ENCODE data around the gene LY6G6F. TPM values are rescaled to one million over a fixed set of nuclear protein-coding genes. Genes with fewer than 3 reads are reported as not detected.

LY6G6F gene
- total RNA-seq, 1 experiment from 2014 or later: not detected

DNA sequence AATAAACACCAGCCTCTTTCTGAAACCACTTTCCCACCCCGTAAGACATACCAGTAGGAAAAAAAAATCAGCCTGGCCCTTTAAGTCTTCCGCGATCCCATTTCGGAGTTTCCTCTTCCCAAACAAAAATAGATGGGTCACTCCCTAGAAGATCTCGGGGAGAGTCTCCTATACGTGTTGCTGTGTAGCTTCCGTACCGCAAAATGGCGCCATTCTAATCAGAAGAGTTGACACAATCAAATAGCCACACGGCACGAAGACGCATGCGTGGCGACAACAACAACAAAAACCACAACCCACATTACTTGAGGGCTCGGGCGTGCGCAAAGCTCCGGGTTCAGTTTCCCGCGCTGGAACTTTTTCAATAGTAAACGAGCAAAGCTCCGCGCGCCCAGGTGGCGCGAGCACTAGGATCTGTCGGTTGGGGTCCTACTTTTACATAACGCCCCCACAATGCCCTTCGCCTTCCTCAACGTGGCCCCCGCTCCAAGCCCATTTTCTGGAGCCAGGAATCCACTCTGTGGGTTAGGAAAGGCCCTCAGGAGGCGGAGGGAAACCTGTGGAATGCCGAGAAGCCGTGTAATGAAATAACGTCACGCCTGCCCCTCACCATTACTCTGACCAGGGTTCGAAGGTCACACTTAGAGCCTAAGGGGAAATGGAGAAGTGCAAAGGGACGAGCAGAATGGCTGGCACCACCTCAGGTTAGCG, 41.7 kb upstream of the LY6G6F start, which contains the start of gene GPANK1:
TSS of gene GPANK1 (minus strand) at position 208 of the 711 bp plus-strand sequence. CDS start 519 bp downstream, outside the sequence.
- BruUV-seq (replicated peaks): no TSS peak

GRCh38 chr6:31665501-31666336, 40.9 kb upstream of the LY6G6F start, which contains the start of gene CSNK2B:
CSNK2B (plus strand) TSS chr6:31666080; CDS start chr6:31666832, 752 bp downstream.
- Histone ChIP-seq H3K36me3 (ENCODE audit: insufficient read depth, low read length, poor library complexity, severe bottlenecking) (peaks cover 54% of the 10 kb centered on the region), H3K27me3 (replicated peaks; ENCODE audit: insufficient read depth, low read depth, low read length, poor library complexity) (no peaks in the 10 kb centered on the region), H3K4me1 (ENCODE audit: insufficient read depth, low read length, poor library complexity, severe bottlenecking) (peaks cover 20% of the 10 kb centered on the region), H3K27ac (ENCODE audit: low read depth, low read length, poor library complexity, severe bottlenecking) (peak within 1 kb of the TSS; percentile 97), H3K9me3 (ENCODE audit: low read depth, low read length, poor library complexity, severe bottlenecking) (no peaks in the 10 kb centered on the region), H3K4me3 (ENCODE audit: low read depth, low read length, poor library complexity, severe bottlenecking) (peak within 1 kb of the TSS; percentile 94)
- DNase-seq (ENCODE audit: low spot score): peak; percentile 99
- no TSS peak for BruUV-seq (replicated peaks)
- POLR2A ChIA-PET (ENCODE audit: low non-redundant PET): interaction anchor here (0.7 kb wide), 1 partner anchor 165 kb away, joined by 4 read pairs; no protein-coding TSS in a partner anchor
- no peak for TF ChIP-seq CTCF (conservative IDR thresholded peaks at IDR 0.05; ENCODE audit: low read depth, low read length)
- no peak for TF ChIP-seq EZH2 (IDR thresholded peaks at IDR 0.05; ENCODE audit: borderline replicate concordance, low read depth, low read length, poor library complexity, severe bottlenecking)
- intact Hi-C loops (cut with micrococcal nuclease; ENCODE audit: unreplicated experiment): loop anchor here (2.0 kb wide), 2 partner anchors 73 to 169 kb away; no protein-coding TSS in a partner anchor
- CTCF ChIA-PET: interaction anchor here (1.0 kb wide), 1 partner anchor 67 kb away, joined by 3 read pairs; no protein-coding TSS in a partner anchor

More for the DNA sequence above, 41.7 kb upstream of the LY6G6F start, which contains the start of gene GPANK1:
- Histone ChIP-seq H3K4me3 (ENCODE audit: low read depth, low read length, poor library complexity, severe bottlenecking) (peak within 1 kb of the TSS; percentile 94), H3K4me1 (ENCODE audit: insufficient read depth, low read length, poor library complexity, severe bottlenecking) (peaks cover 21% of the 10 kb centered on the region), H3K36me3 (ENCODE audit: insufficient read depth, low read length, poor library complexity, severe bottlenecking) (peaks cover 46% of the 10 kb centered on the region), H3K9me3 (ENCODE audit: low read depth, low read length, poor library complexity, severe bottlenecking) (no peaks in the 10 kb centered on the region), H3K27me3 (replicated peaks; ENCODE audit: insufficient read depth, low read depth, low read length, poor library complexity) (no peaks in the 10 kb centered on the region), H3K27ac (ENCODE audit: low read depth, low read length, poor library complexity, severe bottlenecking) (peak within 1 kb of the TSS; percentile 97)
- ChIA-PET CTCF (interaction anchor here (0.6 to 1.0 kb wide), 3 partner anchors 66 to 287 kb away, joined by 3 read pairs; no protein-coding TSS in a partner anchor), POLR2A (ENCODE audit: low non-redundant PET) (interaction anchor here (0.7 kb wide), 1 partner anchor 233 kb away, joined by 4 read pairs; no protein-coding TSS in a partner anchor)
- no peak for TF ChIP-seq CTCF (conservative IDR thresholded peaks at IDR 0.05; ENCODE audit: low read depth, low read length)
- TF ChIP-seq EZH2 (IDR thresholded peaks at IDR 0.05; ENCODE audit: borderline replicate concordance, low read depth, low read length, poor library complexity, severe bottlenecking): no peak
- intact Hi-C loops (cut with micrococcal nuclease; ENCODE audit: unreplicated experiment): loop anchor here (2.0 to 5.0 kb wide), 3 partner anchors 43 to 170 kb away; partner anchors contain the start of gene PRRC2A
- DNase-seq (ENCODE audit: low spot score): peak; percentile 98

DNA sequence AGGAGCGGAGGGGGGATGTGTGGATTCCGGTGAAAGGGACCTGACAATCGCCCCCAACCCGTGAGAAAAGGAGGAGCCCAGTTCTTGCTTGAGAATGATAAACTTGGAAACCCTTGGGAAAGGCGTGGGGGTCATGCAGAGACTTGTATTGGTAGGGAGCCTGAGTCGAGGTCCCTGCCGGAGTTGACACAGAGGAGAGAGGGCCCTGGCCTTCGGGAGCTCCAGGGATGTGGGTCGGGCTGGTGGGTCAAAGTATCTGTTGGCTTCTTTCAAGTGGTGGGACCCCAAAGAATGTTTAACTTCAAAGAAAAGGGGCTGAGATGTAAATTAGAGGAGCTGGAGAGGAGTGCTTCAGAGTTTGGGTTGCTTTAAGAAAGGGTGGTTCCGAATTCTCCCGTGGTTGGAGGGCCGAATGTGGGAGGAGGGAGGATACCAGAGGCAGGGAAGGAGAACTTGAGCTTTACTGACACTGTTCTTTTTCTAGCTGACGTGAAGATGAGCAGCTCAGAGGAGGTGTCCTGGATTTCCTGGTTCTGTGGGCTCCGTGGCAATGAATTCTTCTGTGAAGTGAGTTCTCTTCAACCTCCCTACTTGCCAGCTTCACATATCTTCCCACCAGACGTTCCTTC, 40.2 kb upstream of the LY6G6F start:
- no peak for DNase-seq (ENCODE audit: low spot score)
- intact Hi-C loops (cut with micrococcal nuclease; ENCODE audit: unreplicated experiment): no loop called here
- Histone ChIP-seq H3K9me3 (ENCODE audit: low read depth, low read length, poor library complexity, severe bottlenecking) (no peaks in the 10 kb centered on the region), H3K4me1 (ENCODE audit: insufficient read depth, low read length, poor library complexity, severe bottlenecking) (peaks cover 14% of the 10 kb centered on the region), H3K27ac (ENCODE audit: low read depth, low read length, poor library complexity, severe bottlenecking) (peak overlapping the region; percentile 97), H3K36me3 (ENCODE audit: insufficient read depth, low read length, poor library complexity, severe bottlenecking) (peaks cover 61% of the 10 kb centered on the region), H3K4me3 (ENCODE audit: low read depth, low read length, poor library complexity, severe bottlenecking) (peak overlapping the region; percentile 94), H3K27me3 (replicated peaks; ENCODE audit: insufficient read depth, low read depth, low read length, poor library complexity) (no peaks in the 10 kb centered on the region)
- TF ChIP-seq CTCF (conservative IDR thresholded peaks at IDR 0.05; ENCODE audit: low read depth, low read length) (no peak), EZH2 (IDR thresholded peaks at IDR 0.05; ENCODE audit: borderline replicate concordance, low read depth, low read length, poor library complexity, severe bottlenecking) (no peak)
- ChIA-PET CTCF (no interaction called here), POLR2A (ENCODE audit: low non-redundant PET) (interaction anchor here (0.6 to 0.7 kb wide), 2 partner anchors 12 to 164 kb away, joined by 3 to 4 read pairs; no protein-coding TSS in a partner anchor)
- BruUV-seq (replicated peaks): no TSS peak

Data from A673 (cell line).